ENCODE measurements around the gene SEC61A1. TPM values are rescaled to one million over a fixed set of nuclear protein-coding genes. Genes with fewer than 3 reads are reported as not detected.

SEC61A1 gene
- polyA plus RNA-seq, 2 of the 4 experiments (the other 2 are of a cell fraction), result 93.5 to 180 TPM

- ChIA-PET POLR2A (no interaction called here), CTCF (no interaction called here)
- Histone ChIP-seq H3K4me3 (no peak overlapping the region), H3K4me2 (no peak overlapping the region), H3K4me1 (no peaks in the 10 kb centered on the region), H3K9me3 (no peaks in the 10 kb centered on the region), H3K27ac (no peak overlapping the region)
- TF ChIP-seq FOXS1 (CRISPR knock-in tag; IDR thresholded peaks at IDR 0.05) (no peak), HEYL (CRISPR knock-in tag; IDR thresholded peaks at IDR 0.05) (no peak), SREBF2 (IDR thresholded peaks at IDR 0.05) (no peak), NR3C1 (IDR thresholded peaks at IDR 0.05) (no peak), CBX8 (IDR thresholded peaks at IDR 0.05) (no peak), ZNF302 (CRISPR knock-in tag; IDR thresholded peaks at IDR 0.05) (no peak), EHF (CRISPR knock-in tag; IDR thresholded peaks at IDR 0.05) (no peak), MAFK (IDR thresholded peaks at IDR 0.05; ENCODE audit: partially characterized antibody) (no peak), RCOR1 (IDR thresholded peaks at IDR 0.05; ENCODE audit: low read depth, low read length) (no peak), FOSL2 (IDR thresholded peaks at IDR 0.05) (no peak), FOSL2 (CRISPR knock-in tag; IDR thresholded peaks at IDR 0.05) (no peak), TP53 (CRISPR knock-in tag; IDR thresholded peaks at IDR 0.05) (no peak)
- WGBS (ENCODE audit: missing lambda C conversion rate), result 82% methylated on average over 8 of the region's 8 CpGs
- FAIRE-seq (no peak), DNase-seq (ENCODE audit: low read depth in 1 of 2, low spot score in 1 of 2) (no peak), ATAC-seq (peak in 1 of 2 experiments; percentile 39; a peak in 1 of 6 replicates)
These were observed 10.0 kb downstream of the SEC61A1 start for GRCh38 chr3:128062033-128062745.

GRCh38 chr3:128063865-128064264 is 11.6 kb downstream of the SEC61A1 start:
- Histone ChIP-seq H3K9me3 (no peaks in the 10 kb centered on the region), H3K4me3 (no peak overlapping the region), H3K27ac (no peak overlapping the region), H3K4me1 (no peaks in the 10 kb centered on the region), H3K4me2 (no peak overlapping the region)
- DNase-seq (ENCODE audit: low read depth in 1 of 2, low spot score in 1 of 2), result no peak
- CTCF ChIA-PET, result interaction anchor here (1.4 kb wide), 1 partner anchor 12 kb away, joined by 6 read pairs; no protein-coding TSS in a partner anchor
- no peak for FAIRE-seq
- POLR2A ChIA-PET, result no interaction called here
- 87% methylated on average over 2 of the region's 2 CpGs for WGBS (ENCODE audit: missing lambda C conversion rate)
- TF ChIP-seq SREBF2 (IDR thresholded peaks at IDR 0.05) (no peak), HOXB13 (CRISPR knock-in tag; IDR thresholded peaks at IDR 0.05; ENCODE audit: low read depth) (no peak), CEBPB (IDR thresholded peaks at IDR 0.05) (no peak), REST (IDR thresholded peaks at IDR 0.05) (no peak), FOSL2 (IDR thresholded peaks at IDR 0.05) (no peak), FOSL2 (CRISPR knock-in tag; IDR thresholded peaks at IDR 0.05) (no peak), ZSCAN20 (CRISPR knock-in tag; IDR thresholded peaks at IDR 0.05) (no peak), CBX2 (IDR thresholded peaks at IDR 0.05; ENCODE audit: borderline replicate concordance, low read depth) (no peak), RFX5 (IDR thresholded peaks at IDR 0.05) (no peak), MAX (IDR thresholded peaks at IDR 0.05) (no peak), HOXB5 (CRISPR knock-in tag; IDR thresholded peaks at IDR 0.05) (no peak), CBX8 (IDR thresholded peaks at IDR 0.05) (no peak), FOXS1 (CRISPR knock-in tag; IDR thresholded peaks at IDR 0.05) (no peak), RNF2 (IDR thresholded peaks at IDR 0.05; ENCODE audit: borderline replicate concordance, low read depth) (no peak), BCL3 (IDR thresholded peaks at IDR 0.05) (no peak), ESRRA (IDR thresholded peaks at IDR 0.05; ENCODE audit: borderline replicate concordance, low read length) (no peak), NR3C1 (IDR thresholded peaks at IDR 0.05) (no peak)
- TF ChIP-seq, protein P1, sequence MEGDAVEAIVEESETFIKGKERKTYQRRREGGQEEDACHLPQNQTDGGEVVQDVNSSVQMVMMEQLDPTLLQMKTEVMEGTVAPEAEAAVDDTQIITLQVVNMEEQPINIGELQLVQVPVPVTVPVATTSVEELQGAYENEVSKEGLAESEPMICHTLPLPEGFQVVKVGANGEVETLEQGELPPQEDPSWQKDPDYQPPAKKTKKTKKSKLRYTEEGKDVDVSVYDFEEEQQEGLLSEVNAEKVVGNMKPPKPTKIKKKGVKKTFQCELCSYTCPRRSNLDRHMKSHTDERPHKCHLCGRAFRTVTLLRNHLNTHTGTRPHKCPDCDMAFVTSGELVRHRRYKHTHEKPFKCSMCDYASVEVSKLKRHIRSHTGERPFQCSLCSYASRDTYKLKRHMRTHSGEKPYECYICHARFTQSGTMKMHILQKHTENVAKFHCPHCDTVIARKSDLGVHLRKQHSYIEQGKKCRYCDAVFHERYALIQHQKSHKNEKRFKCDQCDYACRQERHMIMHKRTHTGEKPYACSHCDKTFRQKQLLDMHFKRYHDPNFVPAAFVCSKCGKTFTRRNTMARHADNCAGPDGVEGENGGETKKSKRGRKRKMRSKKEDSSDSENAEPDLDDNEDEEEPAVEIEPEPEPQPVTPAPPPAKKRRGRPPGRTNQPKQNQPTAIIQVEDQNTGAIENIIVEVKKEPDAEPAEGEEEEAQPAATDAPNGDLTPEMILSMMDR (IDR thresholded peaks at IDR 0.05), result no peak
- ATAC-seq, result no peak

Measured in A549 (cell line).